GM19397 (cell line): ENCODE data around the gene BTBD2.

ENCODE experiments used
- ATAC-seq: cut with Tn5 transposase; IDR thresholded peaks from one replicate; pipeline ENCODE4 v1.9.1; 2021; ENCODE audit warnings: mild to moderate bottlenecking, moderate library complexity; ENCODE audit not compliant: unreplicated experiment

Gene BTBD2

DNA sequence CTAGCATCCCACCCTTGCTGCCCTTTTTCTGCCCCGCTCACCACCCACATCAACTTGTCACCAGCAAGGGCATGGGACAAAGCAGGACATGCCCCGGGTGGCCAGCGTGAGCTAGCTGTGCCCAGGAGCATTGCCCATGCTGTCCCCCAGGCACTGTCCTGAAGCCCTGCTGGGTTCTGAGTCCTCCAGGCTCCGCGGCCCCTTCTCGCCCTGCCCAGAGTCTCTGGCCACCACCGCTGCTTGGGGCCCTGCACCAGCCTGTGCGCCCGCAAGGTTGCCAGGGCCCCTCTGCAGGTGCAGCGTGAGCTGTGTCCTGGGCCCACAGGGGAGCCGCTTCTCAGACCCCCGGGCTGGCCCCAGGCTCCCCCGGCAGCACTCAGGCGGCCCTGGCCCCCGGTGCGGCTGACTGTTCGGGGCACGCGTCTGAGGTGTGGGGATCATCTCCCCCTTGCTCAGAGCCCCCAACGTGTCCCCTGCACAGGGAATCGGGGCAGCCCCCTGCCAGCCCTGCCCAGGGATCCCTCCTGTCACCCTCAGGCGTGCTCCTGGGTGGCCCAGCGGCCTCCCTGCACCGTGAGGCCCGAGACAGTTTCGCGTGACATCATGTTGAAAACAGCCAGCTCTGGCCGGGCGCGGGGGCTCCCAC, 70.5 kb downstream of the BTBD2 start:
- no peak for ATAC-seq

DNA sequence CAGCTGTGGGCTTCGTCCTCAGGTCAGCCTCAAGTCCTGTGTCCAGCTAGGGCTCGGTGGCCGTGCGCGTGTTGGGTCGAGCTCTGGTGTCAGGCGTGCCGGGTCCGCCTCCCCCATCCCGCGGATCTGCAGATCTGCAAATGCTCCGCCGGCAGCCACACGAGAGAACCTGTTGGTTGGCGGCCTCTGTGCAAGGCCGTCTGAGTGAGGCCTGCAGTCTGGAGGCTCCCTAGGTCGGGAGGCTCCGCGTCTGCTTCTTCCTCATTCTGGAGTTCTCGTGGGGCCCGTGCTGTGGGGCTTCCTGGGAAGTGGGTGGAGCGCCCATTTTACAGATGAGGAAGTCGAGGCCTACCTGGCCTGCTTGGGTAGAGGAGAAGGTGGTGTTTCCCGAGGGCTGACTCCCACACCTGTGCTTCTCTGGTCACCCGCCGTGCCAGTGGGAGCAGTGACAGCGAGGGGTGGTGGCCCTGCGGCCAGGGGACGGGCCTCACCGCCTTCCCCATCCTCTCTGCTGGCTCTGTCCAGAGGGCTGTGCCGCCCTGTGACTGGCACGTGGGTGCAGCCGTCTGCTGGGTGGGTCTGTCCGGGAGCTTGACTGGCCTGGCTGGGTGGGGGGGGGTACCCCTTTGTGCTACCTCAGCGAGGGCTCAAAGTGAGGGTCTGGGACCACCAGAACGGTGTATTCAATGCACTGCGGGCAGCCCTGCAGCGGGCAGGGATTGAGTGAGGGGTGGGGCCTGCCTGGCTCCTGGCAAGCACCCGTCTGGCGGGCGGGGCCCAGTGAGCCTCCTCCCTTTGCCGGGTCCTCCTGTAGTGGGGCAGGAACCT, 71.2 kb downstream of the BTBD2 start:
- no peak for ATAC-seq

DNA sequence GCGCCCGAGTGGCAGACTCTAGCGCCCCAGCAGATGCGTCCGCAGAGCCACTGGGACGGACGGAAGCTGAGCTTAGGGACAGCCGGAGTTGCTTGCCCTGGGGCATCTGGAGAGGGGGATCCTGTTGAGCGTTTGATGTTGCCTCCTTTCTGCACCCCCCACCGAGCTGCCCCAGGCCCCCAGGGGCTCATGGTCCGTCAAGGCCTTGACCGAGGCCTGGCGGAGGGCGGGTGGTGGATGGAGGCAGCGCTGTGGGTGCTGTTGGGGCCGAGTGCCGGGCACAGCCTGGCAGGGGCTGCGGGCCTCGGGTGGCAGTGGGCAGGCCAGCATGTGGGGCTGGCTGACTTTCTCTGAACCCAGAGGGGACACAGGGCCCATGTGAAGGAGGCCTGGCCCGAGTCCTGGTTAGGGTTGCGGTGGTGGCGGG, 71.8 kb downstream of the BTBD2 start:
- ATAC-seq: no peak

DNA sequence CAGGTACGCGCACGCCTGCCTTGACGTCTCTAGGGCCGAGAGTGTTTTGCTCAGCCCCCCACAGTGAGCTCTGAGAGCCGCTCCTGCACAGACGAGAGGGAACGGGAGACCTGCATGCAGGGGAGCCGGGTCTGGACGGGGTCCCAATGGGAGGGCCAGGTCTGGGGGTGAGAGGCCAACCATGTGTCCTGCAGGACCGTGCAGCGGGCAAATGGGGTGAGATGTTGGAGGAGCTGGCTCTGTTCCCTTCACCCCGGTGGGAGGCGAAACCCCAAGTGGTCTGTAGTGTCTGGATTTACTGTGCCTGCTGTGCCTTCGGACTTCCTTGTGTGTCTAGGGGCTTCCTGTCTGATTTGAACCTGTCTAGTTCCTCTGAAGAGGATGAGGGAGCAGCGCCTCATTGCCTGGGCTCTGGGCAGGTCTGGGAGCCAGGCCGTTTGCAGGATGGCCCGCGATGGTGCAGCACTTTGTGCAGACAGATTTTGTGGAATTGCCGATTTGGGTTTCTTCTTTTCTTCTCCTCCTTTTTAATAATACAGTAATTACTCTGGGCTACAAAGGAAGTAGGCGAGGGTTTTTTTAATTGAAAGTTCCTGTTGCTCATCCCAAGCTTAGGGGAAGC, 72.5 kb downstream of the BTBD2 start:
- ATAC-seq: no peak

DNA sequence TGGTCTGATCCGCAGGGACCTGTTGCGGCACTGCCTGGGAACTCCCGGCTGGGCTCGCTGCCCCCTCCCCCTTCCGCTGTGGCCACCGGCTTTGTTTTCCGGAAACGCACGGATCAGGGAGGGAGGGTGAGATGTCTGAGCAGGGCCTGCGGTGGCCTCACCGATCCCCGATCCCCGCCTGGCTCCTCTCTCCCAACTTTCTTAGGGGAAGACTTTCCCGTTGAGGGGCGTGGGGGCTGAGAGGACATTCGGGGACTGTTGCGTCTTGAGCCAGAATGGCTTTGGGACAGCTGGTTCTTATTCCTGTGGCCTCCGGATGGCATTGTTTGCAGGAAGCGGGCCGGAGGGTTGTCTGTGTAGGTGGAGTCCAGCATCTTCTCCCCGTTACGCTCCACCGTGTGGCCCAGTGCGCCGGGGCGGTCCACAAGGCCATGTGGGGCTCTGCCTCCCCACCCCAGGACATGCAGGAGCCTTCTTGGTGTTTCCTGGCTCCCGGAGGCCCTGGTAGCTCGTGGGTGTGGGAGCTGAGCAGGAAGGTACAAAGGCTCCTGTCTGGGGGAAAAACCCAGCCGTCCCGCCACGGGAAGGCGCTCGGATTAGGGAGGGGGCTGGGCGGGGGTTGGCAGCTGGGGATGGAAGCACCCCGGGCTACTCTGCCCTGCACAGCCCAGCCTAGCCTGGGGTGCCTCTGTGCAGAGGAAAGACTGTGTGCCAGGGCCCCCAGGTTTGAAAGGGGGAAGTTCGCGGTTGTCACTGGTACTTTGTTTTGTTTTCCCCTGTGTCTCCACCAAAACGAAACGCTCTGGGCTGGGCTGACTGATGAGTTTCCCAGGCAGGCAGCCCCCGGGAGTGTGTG, 73.2 kb downstream of the BTBD2 start:
- ATAC-seq: no peak

DNA sequence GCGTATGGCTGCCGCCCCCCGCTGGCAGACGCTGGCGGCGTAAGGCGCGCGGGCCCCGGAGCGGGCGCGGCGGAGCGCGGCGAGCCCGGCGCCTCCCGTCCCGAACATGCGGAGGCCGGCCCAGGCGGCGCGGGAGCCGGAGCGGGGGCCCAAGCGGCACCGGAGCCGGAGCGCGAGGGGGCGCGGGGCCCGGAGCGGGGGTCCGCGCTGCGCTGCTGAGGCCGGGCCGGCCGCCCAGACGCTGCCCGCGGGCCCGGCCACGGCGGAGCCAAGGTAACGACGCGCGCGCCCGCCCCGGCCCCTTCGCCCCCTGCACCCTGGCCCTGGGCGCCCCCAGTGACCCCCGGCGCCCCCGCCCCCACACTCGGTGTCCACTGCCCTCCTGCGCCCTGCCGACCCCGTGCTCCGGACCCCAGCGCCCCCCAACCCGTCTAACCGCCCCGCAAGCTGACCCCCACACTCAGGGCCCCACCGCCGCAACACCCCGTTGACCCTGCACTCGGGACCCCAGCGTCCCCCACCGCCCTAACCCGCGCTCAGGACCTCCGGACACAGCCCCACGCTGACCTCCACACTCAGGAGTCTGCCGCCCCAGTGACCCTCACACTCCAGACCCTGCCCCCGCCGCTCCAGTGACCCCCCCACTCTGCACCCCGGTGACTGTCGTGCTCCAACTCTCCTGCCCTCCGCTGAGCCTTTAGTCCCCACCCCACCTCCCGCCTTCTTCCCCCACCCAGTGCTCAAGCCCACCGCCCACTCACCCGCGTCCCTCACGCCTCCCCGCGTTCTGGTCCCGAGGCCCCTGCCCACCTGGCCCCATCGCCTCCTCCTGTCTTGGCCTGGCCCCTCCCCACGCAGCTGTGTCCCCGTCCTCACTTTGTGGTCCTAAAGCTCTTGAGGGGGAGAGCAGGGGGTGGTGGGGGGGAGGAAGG, 74.1 kb downstream of the BTBD2 start, which contains the start of gene CSNK1G2:
CSNK1G2 (plus strand) TSS at position 27 of the 932 bp plus-strand sequence. CDS start 28,601 bp downstream, outside the sequence.
- ATAC-seq: peak; percentile 0

DNA sequence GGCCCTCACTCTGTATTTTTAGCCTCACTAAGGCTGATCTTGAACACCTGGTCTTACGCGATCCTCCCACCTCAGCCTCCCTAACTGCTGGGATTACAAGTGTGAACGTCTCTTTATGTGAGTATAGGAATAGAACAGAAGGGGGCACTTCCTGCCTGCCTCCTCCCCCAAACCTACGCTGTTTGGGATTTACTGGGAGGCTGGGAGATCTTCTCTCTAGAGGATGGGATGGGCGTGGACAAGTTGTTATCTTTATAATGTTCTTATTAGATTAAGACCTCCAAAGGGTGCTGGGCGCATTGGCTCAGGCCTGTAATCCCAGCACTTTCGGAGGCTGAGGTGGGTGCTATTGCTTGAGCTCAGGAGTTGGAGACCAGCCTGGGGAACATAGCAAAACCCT, 77.4 kb downstream of the BTBD2 start:
- ATAC-seq: no peak

DNA sequence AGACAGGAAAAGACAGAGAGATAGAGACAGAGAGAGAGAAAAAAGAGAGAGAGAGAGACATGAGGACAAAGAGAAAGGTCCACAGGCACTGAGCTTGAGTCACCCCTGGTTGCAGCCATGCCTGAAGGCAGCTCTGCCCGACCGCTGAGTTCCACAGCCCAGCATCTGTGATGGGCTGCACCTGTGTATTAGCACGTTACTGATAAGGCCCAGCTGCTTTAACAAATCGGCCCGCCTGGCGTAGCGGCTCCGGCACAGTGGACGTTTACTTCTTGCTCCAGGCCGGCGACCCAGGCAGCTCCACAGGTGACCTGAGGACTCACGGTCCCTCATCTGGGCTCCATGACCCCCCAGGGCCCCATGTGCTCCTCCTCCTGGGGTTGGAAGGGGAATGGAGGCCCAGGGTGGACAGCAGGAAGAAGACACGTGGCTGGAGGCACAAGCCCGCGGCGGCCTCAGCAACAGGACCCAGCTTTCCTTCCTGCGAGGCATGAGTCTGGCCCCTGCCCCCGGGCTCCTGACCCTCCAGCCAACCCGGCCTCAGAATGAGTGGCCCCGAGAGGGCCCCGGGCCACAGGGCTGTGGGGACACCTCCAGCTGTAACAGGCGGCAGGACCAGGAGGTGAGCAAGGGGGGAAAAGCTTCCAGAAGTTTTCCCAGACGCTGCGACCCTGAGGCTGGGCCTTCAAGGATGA, 78.5 kb downstream of the BTBD2 start:
- no peak for ATAC-seq

DNA sequence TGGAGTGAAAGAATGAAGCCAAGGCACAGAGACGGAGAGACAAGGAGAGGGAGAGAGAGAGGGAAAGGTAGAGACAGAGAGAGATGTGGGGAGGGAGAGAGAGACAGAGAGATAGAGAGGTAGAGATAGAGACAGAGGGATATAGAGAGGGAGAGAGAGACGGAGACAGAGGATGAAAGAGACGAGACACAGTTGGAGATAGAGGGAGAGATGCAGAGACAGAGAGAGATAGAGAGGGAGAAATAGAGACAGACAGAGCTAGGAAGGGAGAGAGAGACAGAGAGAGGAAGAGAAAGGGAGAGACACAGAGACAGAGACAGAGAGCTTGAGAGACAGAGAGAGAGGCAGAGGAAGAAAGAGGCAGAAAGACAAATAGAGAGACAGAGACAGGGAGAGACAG, 79.1 kb downstream of the BTBD2 start:
- ATAC-seq: no peak

DNA sequence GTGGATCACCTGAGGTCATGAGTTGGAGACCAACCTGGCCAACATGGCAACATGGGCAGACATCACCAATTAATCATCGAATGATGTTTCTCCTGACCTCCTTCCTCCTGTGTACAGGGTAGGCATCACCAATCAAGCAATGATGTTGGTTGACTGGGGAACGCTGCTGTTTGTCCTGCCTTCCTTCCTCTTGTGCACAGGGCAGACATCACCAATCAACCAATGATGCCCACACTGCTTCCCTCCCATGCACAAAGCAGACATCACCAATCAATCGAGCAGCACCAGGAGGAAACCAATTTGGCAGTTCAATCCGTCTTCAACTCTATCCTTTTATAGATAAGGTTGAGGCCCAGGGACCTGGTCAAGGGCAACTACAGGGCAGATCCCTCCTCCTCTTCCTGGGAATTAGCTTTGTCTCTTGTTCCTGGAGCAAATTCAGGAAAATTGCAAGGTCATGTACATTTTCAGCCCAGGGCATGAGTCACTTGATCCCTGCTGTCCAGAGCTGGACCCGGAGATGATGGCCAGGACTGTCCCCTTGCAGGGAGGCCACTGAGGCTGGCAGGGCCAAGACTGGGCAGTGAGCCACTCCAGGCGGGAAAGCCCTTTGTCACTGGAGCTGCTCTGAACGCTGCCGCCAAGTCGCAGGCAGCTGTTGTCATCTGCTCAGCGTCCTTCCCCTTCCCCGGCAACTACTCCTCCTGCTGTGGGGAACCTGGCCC, 79.9 kb downstream of the BTBD2 start:
- ATAC-seq: no peak
